ENCODE results near the gene RHOBTB1.

The RHOBTB1 gene

DNA sequence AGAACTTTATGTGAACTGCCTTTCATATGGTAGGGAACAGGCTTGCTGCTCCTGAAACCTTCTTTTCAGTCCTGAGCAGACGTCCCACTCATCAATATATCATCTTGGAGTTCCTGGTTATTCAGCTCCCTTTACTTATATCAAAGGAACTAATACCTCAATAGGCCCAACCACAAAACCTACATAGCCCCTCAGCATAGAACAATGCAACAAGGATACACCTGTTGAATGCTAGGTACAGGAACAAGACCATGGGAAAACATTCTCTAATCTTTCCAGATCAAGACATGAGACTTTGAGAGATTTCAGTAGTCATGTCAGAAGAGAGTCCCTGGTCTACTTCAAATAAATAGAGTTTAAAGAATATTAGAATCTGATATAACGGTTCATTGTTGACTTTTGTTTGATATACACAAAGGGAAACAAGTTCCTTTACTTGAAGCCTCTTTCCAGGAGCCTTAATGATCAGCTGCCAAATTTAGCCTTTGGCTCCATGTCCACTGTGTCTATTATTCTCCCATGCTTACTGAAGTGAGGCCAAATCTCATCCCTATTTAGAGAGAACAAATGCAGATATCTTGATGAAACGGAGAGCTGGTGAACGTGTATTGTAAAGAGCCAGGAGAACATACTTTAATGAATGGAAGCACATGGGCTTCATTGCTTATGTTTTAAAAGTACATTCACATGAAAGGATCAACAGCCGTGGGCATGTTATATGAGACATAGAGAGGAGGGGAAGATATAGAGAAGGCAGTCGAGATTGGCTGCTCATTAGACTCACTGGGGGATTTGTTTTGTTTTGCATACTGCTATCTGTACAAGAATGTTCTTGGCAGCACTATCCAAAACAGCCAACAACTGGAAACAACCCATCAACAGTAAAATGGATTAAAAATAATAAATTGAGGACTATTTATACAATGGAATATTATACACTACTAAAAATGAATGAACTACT is 9.5 kb downstream of the RHOBTB1 start:
- no peak overlapping the region for H3K27ac ChIP-seq (ENCODE audit: low read depth, low read length, poor library complexity, severe bottlenecking)
- H3F3A ChIP-seq (ENCODE audit: insufficient read depth, low read length), result no peaks in the 10 kb centered on the region
- no peak overlapping the region for H3K4me3 ChIP-seq (ENCODE audit: low read depth, low read length, poor library complexity, severe bottlenecking)
- H3K4me2 ChIP-seq (ENCODE audit: low read length), result no peak overlapping the region
- H2AFZ ChIP-seq (ENCODE audit: low read length), result no peak overlapping the region
- H3K79me2 ChIP-seq (ENCODE audit: insufficient read depth, low read length), result no peaks in the 10 kb centered on the region
- H3K4me1 ChIP-seq (ENCODE audit: insufficient read depth, low read length, severe bottlenecking), result no peaks in the 10 kb centered on the region
- no peaks in the 10 kb centered on the region for H4K20me1 ChIP-seq (ENCODE audit: insufficient read depth, low read length)
- no peak overlapping the region for H3K9ac ChIP-seq (ENCODE audit: low read length)
- no peaks in the 10 kb centered on the region for H3K36me3 ChIP-seq (ENCODE audit: insufficient read depth, low read length)
- no peaks in the 10 kb centered on the region for H3K27me3 ChIP-seq (ENCODE audit: insufficient read depth, low read length)
- no peak for TF ChIP-seq EZH2 (IDR thresholded peaks at IDR 0.05; ENCODE audit: borderline replicate concordance, low read length)
- TF ChIP-seq, protein P1, sequence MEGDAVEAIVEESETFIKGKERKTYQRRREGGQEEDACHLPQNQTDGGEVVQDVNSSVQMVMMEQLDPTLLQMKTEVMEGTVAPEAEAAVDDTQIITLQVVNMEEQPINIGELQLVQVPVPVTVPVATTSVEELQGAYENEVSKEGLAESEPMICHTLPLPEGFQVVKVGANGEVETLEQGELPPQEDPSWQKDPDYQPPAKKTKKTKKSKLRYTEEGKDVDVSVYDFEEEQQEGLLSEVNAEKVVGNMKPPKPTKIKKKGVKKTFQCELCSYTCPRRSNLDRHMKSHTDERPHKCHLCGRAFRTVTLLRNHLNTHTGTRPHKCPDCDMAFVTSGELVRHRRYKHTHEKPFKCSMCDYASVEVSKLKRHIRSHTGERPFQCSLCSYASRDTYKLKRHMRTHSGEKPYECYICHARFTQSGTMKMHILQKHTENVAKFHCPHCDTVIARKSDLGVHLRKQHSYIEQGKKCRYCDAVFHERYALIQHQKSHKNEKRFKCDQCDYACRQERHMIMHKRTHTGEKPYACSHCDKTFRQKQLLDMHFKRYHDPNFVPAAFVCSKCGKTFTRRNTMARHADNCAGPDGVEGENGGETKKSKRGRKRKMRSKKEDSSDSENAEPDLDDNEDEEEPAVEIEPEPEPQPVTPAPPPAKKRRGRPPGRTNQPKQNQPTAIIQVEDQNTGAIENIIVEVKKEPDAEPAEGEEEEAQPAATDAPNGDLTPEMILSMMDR (IDR thresholded peaks at IDR 0.05; ENCODE audit: low read length), result no peak
- no peaks in the 10 kb centered on the region for H3K9me2 ChIP-seq (ENCODE audit: low read depth, low read length)
- no peaks in the 10 kb centered on the region for H3K9me3 ChIP-seq (ENCODE audit: low read length)

DNA sequence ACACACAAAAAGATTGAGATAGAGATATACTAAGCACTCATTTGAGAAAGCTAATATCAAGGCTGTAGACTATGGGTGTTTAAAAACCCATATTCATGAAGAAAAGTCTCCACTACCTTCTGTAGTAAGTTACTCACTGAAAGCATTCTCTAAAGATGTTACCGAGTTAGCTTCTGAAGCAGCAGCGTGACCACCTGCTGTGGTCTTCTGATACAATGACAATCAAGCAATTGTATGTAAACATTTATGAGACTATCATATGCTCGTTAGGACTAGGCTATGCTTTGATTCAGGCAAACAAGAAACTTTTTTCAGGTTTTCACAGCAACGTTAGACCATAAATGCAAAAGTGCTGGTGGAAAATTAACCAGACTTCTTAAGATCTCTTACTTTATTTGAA is 11.2 kb downstream of the RHOBTB1 start:
- Histone ChIP-seq H3K4me2 (ENCODE audit: low read length) (no peak overlapping the region), H2AFZ (ENCODE audit: low read length) (no peak overlapping the region), H3K9me3 (ENCODE audit: low read length) (no peaks in the 10 kb centered on the region), H3K79me2 (ENCODE audit: insufficient read depth, low read length) (no peaks in the 10 kb centered on the region), H3K36me3 (ENCODE audit: insufficient read depth, low read length) (no peaks in the 10 kb centered on the region), H3K9me2 (ENCODE audit: low read depth, low read length) (no peaks in the 10 kb centered on the region), H3K4me1 (ENCODE audit: insufficient read depth, low read length, severe bottlenecking) (no peaks in the 10 kb centered on the region), H3K27ac (ENCODE audit: low read depth, low read length, poor library complexity, severe bottlenecking) (no peak overlapping the region), H3F3A (ENCODE audit: insufficient read depth, low read length) (no peaks in the 10 kb centered on the region), H3K4me3 (ENCODE audit: low read depth, low read length, poor library complexity, severe bottlenecking) (no peak overlapping the region), H3K27me3 (ENCODE audit: insufficient read depth, low read length) (no peaks in the 10 kb centered on the region), H4K20me1 (ENCODE audit: insufficient read depth, low read length) (no peaks in the 10 kb centered on the region), H3K9ac (ENCODE audit: low read length) (no peak overlapping the region)
- TF ChIP-seq EZH2 (IDR thresholded peaks at IDR 0.05; ENCODE audit: borderline replicate concordance, low read length), result no peak
- TF ChIP-seq, protein P1 (IDR thresholded peaks at IDR 0.05; ENCODE audit: low read length), result no peak

DNA sequence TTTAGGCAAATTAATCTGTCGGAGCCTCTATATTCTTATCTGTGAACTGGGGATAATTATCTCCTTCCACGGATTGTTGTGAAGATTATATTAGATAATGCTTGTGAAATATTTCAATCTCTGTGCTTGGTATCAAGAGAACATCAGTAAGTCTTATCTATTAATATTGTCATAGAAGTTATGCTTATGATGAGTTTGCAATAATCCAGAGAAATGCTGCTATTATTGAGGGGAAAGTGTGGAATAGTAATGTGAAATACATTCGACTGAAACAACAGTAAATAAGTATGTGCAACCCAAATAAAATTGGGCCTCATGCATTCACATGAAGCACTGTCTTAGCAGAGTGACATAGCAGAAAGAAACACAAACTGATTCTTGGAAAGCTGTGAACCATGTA is 13.7 kb downstream of the RHOBTB1 start:
- no peak overlapping the region for H3K4me3 ChIP-seq (ENCODE audit: low read depth, low read length, poor library complexity, severe bottlenecking)
- no peak overlapping the region for H3K27ac ChIP-seq (ENCODE audit: low read depth, low read length, poor library complexity, severe bottlenecking)
- no peaks in the 10 kb centered on the region for H4K20me1 ChIP-seq (ENCODE audit: insufficient read depth, low read length)
- no peaks in the 10 kb centered on the region for H3K27me3 ChIP-seq (ENCODE audit: insufficient read depth, low read length)
- no peaks in the 10 kb centered on the region for H3K4me1 ChIP-seq (ENCODE audit: insufficient read depth, low read length, severe bottlenecking)
- no peak overlapping the region for H3K9ac ChIP-seq (ENCODE audit: low read length)
- no peaks in the 10 kb centered on the region for H3K9me3 ChIP-seq (ENCODE audit: low read length)
- H3K36me3 ChIP-seq (ENCODE audit: insufficient read depth, low read length), result no peaks in the 10 kb centered on the region
- no peaks in the 10 kb centered on the region for H3K9me2 ChIP-seq (ENCODE audit: low read depth, low read length)
- no peaks in the 10 kb centered on the region for H3F3A ChIP-seq (ENCODE audit: insufficient read depth, low read length)
- H2AFZ ChIP-seq (ENCODE audit: low read length), result no peak overlapping the region
- H3K4me2 ChIP-seq (ENCODE audit: low read length), result no peak overlapping the region
- TF ChIP-seq, protein P1 (IDR thresholded peaks at IDR 0.05; ENCODE audit: low read length), result no peak
- TF ChIP-seq EZH2 (IDR thresholded peaks at IDR 0.05; ENCODE audit: borderline replicate concordance, low read length), result no peak
- H3K79me2 ChIP-seq (ENCODE audit: insufficient read depth, low read length), result no peaks in the 10 kb centered on the region

All from OCI-LY1 (cell line).